Neuronal stem cell (in vitro differentiated cells): Measurements from ENCODE around the gene C1orf35.

Experiments used
- DNase-seq: peaks from one replicate; pipeline ENCODE4 v3.0.0-alpha.2; 2013; ENCODE audit warnings: low spot score
- H2AFZ ChIP-seq: one replicate; pipeline ENCODE4 v1.6.1; 2013; ENCODE audit warnings: mild to moderate bottlenecking, low read length, inconsistent platforms
- H2AK5ac ChIP-seq: 2 replicates; pipeline ENCODE4 v1.6.1; 2013; ENCODE audit warnings: low read depth, mild to moderate bottlenecking, inconsistent platforms, low read length, moderate library complexity, mixed read lengths
- H2BK120ac ChIP-seq: 2 replicates; pipeline ENCODE4 v1.6.1; 2013; ENCODE audit warnings: low read depth, mild to moderate bottlenecking, inconsistent platforms, low read length, moderate library complexity, mixed read lengths
- H2BK12ac ChIP-seq: one replicate; pipeline ENCODE4 v1.6.1; 2013; ENCODE audit warnings: low read length, inconsistent platforms
- H2BK15ac ChIP-seq: 2 replicates; pipeline ENCODE4 v1.6.1; 2013; ENCODE audit warnings: mild to moderate bottlenecking, low read length, inconsistent platforms, mixed read lengths
- H2BK5ac ChIP-seq: one replicate; pipeline ENCODE4 v1.6.1; 2013; ENCODE audit warnings: inconsistent platforms, mild to moderate bottlenecking, low read length, moderate library complexity
- H3K14ac ChIP-seq: one replicate; pipeline ENCODE4 v1.6.1; 2013; ENCODE audit warnings: low read length, inconsistent platforms
- H3K18ac ChIP-seq: 2 replicates; pipeline ENCODE4 v1.6.1; 2013; ENCODE audit warnings: low read length, inconsistent platforms
- H3K23ac ChIP-seq: 2 replicates; pipeline ENCODE4 v1.6.1; 2013; ENCODE audit warnings: low read depth, mild to moderate bottlenecking, mixed read lengths, low read length, inconsistent platforms; ENCODE audit not compliant: poor library complexity
- H3K27ac ChIP-seq: replicated peaks from 3 replicates; pipeline ENCODE4 v1.5.1; 2013; ENCODE audit warnings: low read length, inconsistent platforms
- H3K27me3 ChIP-seq, 3 experiments: 2 replicates each; pipeline ENCODE4 v1.6.1; 2013; ENCODE audit warnings: low read length in 3 of 3, mild to moderate bottlenecking in 2 of 3, inconsistent platforms in 1 of 3, low read depth in 1 of 3, mixed read lengths in 1 of 3, moderate library complexity in 1 of 3; ENCODE audit not compliant: control insufficient read depth in 3 of 3, insufficient read depth in 3 of 3
- H3K36me3 ChIP-seq, 2 donors: replicated peaks in 1 of 2; 2 replicates each; pipeline ENCODE4 v1.6.1; 2013; ENCODE audit warnings: low read length in 2 of 2; ENCODE audit not compliant: control insufficient read depth in 2 of 2, insufficient read depth in 2 of 2
- H3K4ac ChIP-seq: 2 replicates; pipeline ENCODE4 v1.6.1; 2013; ENCODE audit warnings: inconsistent platforms, mild to moderate bottlenecking, low read length, moderate library complexity
- H3K4me1 ChIP-seq, 2 donors: 1 replicate in 1 of 2; 2 replicates in 1 of 2; pipeline ENCODE4 v1.6.1; 2013; ENCODE audit warnings: low read length in 2 of 2, low read depth in 1 of 2; ENCODE audit not compliant: control insufficient read depth in 2 of 2, insufficient read depth in 1 of 2
- H3K4me2 ChIP-seq: one replicate; pipeline ENCODE4 v1.6.1; 2013; ENCODE audit warnings: mild to moderate bottlenecking, low read length, inconsistent platforms; ENCODE audit not compliant: insufficient read depth, poor library complexity, severe bottlenecking
- H3K4me3 ChIP-seq, 2 donors: 2 replicates each; pipeline ENCODE4 v1.5.1; 2013; ENCODE audit warnings: low read length in 2 of 2, mild to moderate bottlenecking in 2 of 2, inconsistent platforms in 1 of 2, moderate library complexity in 1 of 2
- H3K79me1 ChIP-seq: one replicate; pipeline ENCODE4 v1.6.1; 2013; ENCODE audit warnings: low read depth, mild to moderate bottlenecking, inconsistent platforms, low read length, moderate library complexity
- H3K9ac ChIP-seq: one replicate; pipeline ENCODE4 v1.6.1; 2013; ENCODE audit warnings: mild to moderate bottlenecking, low read depth, low read length, inconsistent platforms; ENCODE audit not compliant: poor library complexity
- H3K9me3 ChIP-seq, 2 donors: replicated peaks in 1 of 2; 2 replicates each; pipeline versions ENCODE3 to v1.6.1; 2013; ENCODE audit warnings: low read length in 2 of 2, mild to moderate bottlenecking in 2 of 2, inconsistent platforms in 1 of 2, low read depth in 1 of 2, mixed read lengths in 1 of 2, moderate library complexity in 1 of 2; ENCODE audit not compliant: control insufficient read depth in 2 of 2, insufficient read depth in 1 of 2
- H4K8ac ChIP-seq: one replicate; pipeline ENCODE4 v1.6.1; 2013; ENCODE audit warnings: low read depth, mild to moderate bottlenecking, inconsistent platforms, low read length, moderate library complexity
- H4K91ac ChIP-seq: one replicate; pipeline ENCODE4 v1.6.1; 2013; ENCODE audit warnings: low read length, low read depth, mild to moderate bottlenecking, inconsistent platforms; ENCODE audit not compliant: poor library complexity
- WGBS, 2 donors: extraction: QIAGEN DNeasy Blood & Tissue Kit; methylation state at CpG; one replicate each; pipeline ENCODE4 v1.1.7; 2013; ENCODE audit warnings: missing lambda C conversion rate in 2 of 2, mixed read lengths in 1 of 2; ENCODE audit not compliant: insufficient read length in 2 of 2, insufficient replicate concordance in 1 of 2; ENCODE audit errors: extremely low coverage in 2 of 2; 5-methylcytosine and 5-hydroxymethylcytosine counted together

C1orf35 gene

GRCh38 chr1:228139406-228139930, 36.3 kb upstream of the C1orf35 start:
- Histone ChIP-seq H3K27ac (peak overlapping the region; percentile 77), H3K4me3 (peak overlapping the region; percentile 77 to 96), H2AFZ (peak overlapping the region; percentile 99), H3K14ac (no peak overlapping the region), H3K4me2 (peak overlapping the region; percentile 75), H3K36me3 (peaks cover 0 to 16% of the 10 kb centered on the region in 2 donors), H2AK5ac (peak overlapping the region; percentile 54), H2BK15ac (no peak overlapping the region), H4K91ac (no peak overlapping the region), H4K8ac (no peak overlapping the region), H3K79me1 (peaks cover 21% of the 10 kb centered on the region), H2BK120ac (no peak overlapping the region), H3K18ac (peak overlapping the region; percentile 81), H3K4me1 (peaks cover 6 to 10% of the 10 kb centered on the region in 2 donors), H2BK12ac (no peak overlapping the region), H3K9ac (peak overlapping the region; percentile 66), H3K27me3 (peaks cover 0 to 28% (median 17%) of the 10 kb centered on the region in 3 experiments), H2BK5ac (no peak overlapping the region), H3K9me3 (no peaks in the 10 kb centered on the region), H3K23ac (peak overlapping the region; percentile 95), H3K4ac (no peak overlapping the region)
- no peak for DNase-seq
- no CpG with 5 or more reads among the region's 30 CpGs for WGBS, 2 donors

GRCh38 chr1:228136901-228137300, 33.8 kb upstream of the C1orf35 start:
- peaks cover 0 to 46% (median 21%) of the 10 kb centered on the region in 3 experiments for H3K27me3 ChIP-seq
- no peak for DNase-seq

DNA sequence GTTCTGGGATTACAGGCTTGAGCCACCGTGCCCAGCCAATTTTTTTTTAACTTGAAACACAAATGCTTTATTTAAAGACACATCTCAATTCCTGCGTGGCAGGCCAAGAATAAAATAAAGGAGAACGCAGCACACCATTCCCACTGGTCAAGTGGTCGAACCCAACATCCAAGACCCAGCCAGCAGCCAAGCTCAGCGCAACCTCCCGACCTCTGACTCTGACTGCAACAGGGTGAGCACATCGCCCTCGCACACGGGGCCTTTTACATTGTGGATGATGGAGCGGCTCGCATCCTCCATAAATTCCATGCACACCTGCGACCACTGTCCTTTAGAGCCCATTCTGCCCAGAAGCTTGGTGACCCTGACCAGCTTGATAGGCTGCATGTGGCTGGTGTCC, 31.5 kb upstream of the C1orf35 start:
- Histone ChIP-seq H2AK5ac (no peak overlapping the region), H3K4me3 (no peak overlapping the region), H2BK12ac (no peak overlapping the region), H2BK120ac (no peak overlapping the region), H3K14ac (no peak overlapping the region), H3K4ac (no peak overlapping the region), H3K79me1 (no peaks in the 10 kb centered on the region), H3K4me2 (no peak overlapping the region), H2BK15ac (no peak overlapping the region), H2AFZ (no peak overlapping the region), H2BK5ac (no peak overlapping the region), H3K9ac (no peak overlapping the region), H4K8ac (no peak overlapping the region), H3K4me1 (no peaks in the 10 kb centered on the region), H3K9me3 (no peaks in the 10 kb centered on the region), H3K27ac (no peak overlapping the region), H3K36me3 (no peaks in the 10 kb centered on the region), H4K91ac (no peak overlapping the region), H3K27me3 (peaks cover 0 to 54% (median 22%) of the 10 kb centered on the region in 3 experiments), H3K18ac (no peak overlapping the region), H3K23ac (no peak overlapping the region)
- WGBS, 2 donors, result no CpG with 5 or more reads among the region's 12 CpGs
- no peak for DNase-seq

More at GRCh38 chr1:228136901-228137300, 33.8 kb upstream of the C1orf35 start:
- Histone ChIP-seq H3K4me1 (peaks cover 6 to 7% of the 10 kb centered on the region in 2 donors), H3K4me3 (no peak overlapping the region), H4K91ac (no peak overlapping the region), H2BK5ac (no peak overlapping the region), H3K9me3 (no peaks in the 10 kb centered on the region), H3K4me2 (no peak overlapping the region), H3K14ac (no peak overlapping the region), H2BK15ac (no peak overlapping the region), H3K4ac (no peak overlapping the region), H3K9ac (no peak overlapping the region), H2AK5ac (no peak overlapping the region), H3K27ac (no peak overlapping the region), H2BK12ac (no peak overlapping the region), H4K8ac (no peak overlapping the region), H2AFZ (no peak overlapping the region), H2BK120ac (no peak overlapping the region), H3K23ac (no peak overlapping the region), H3K36me3 (peaks cover 0 to 6% of the 10 kb centered on the region in 2 donors), H3K79me1 (peaks cover 12% of the 10 kb centered on the region), H3K18ac (no peak overlapping the region)
- WGBS, 2 donors, result no CpG with 5 or more reads among the region's 1 CpG

GRCh38 chr1:228131766-228132165, 28.6 kb upstream of the C1orf35 start:
- no peak overlapping the region for H3K14ac ChIP-seq
- peaks cover 0 to 49% (median 19%) of the 10 kb centered on the region in 3 experiments for H3K27me3 ChIP-seq

More at GRCh38 chr1:228131766-228132165, 28.6 kb upstream of the C1orf35 start:
- Histone ChIP-seq H3K79me1 (no peaks in the 10 kb centered on the region), H3K27ac (no peak overlapping the region), H3K36me3 (no peaks in the 10 kb centered on the region), H2BK120ac (no peak overlapping the region), H3K4me3 (no peak overlapping the region), H3K4me2 (no peak overlapping the region), H3K23ac (no peak overlapping the region), H3K4me1 (no peaks in the 10 kb centered on the region), H2AK5ac (no peak overlapping the region), H3K18ac (no peak overlapping the region), H2BK15ac (no peak overlapping the region), H4K8ac (no peak overlapping the region), H4K91ac (no peak overlapping the region), H3K9ac (no peak overlapping the region), H3K9me3 (no peaks in the 10 kb centered on the region), H2BK5ac (no peak overlapping the region), H3K4ac (no peak overlapping the region), H2BK12ac (no peak overlapping the region), H2AFZ (no peak overlapping the region)
- no CpG with 5 or more reads among the region's 2 CpGs for whole genome bisulfite sequencing, 2 donors
- DNase-seq, result no peak
